Sigmoid colon (tissue), 7 donors: ENCODE measurements around the gene MACROD2. TPM values are rescaled to one million over a fixed set of nuclear protein-coding genes. Genes with fewer than 3 reads are reported as not detected.
"Not testable (repeated sequence)": the region's sequence is repeated elsewhere in the genome, so short reads cannot be mapped to it uniquely, and the experiment has no call there.

Experiments
- DNase-seq: peaks from one replicate; pipeline ENCODE4 v3.0.0-alpha.2; 2019
- H3K27ac ChIP-seq, 4 donors: fragments of 200-600 bp; sonication (generic); one replicate each; pipeline ENCODE4 v1.5.1; 2016 to 2019; ENCODE audit warnings: mild to moderate bottlenecking in 1 of 4
- H3K27me3 ChIP-seq, 3 donors: fragments of 200-600 bp; sonication (generic); one replicate each; pipeline ENCODE4 v1.5.1; 2019; ENCODE audit warnings: mild to moderate bottlenecking in 1 of 3
- H3K36me3 ChIP-seq, 4 donors: fragments of 200-600 bp; sonication (generic); one replicate each; pipeline ENCODE4 v1.5.1; 2016 to 2019
- H3K4me1 ChIP-seq, 4 donors: fragments of 200-600 bp; sonication (generic); one replicate each; pipeline ENCODE4 v1.5.1; 2017 to 2019
- H3K4me3 ChIP-seq, 4 donors: fragments of 200-600 bp; sonication (generic); one replicate each; pipeline ENCODE4 v1.5.1; 2017 to 2019; ENCODE audit warnings: mild to moderate bottlenecking in 2 of 4, moderate library complexity in 1 of 4
- H3K9me3 ChIP-seq, 4 donors: fragments of 200-600 bp in 3 of 4; sonication (generic) in 3 of 4; one replicate each; pipeline versions ENCODE4 v1.5.1 to v1.6.1; 2013 to 2019
- CTCF ChIP-seq, 4 experiments: fragments of 450-650 bp in 3 of 4; fragments of 200-600 bp in 1 of 4; IDR thresholded peaks; one replicate each; pipeline ENCODE4 v1.5.1; 2016 to 2019; ENCODE audit warnings: antibody characterized with exemption in 4 of 4, mild to moderate bottlenecking in 3 of 4, moderate library complexity in 2 of 4
- EP300 ChIP-seq, 4 donors: sonication (generic); formaldehyde crosslinking; IDR thresholded peaks; one replicate each; pipeline ENCODE4 v1.6.1; 2017; ENCODE audit warnings: antibody characterized with exemption in 4 of 4
- POLR2A ChIP-seq, 2 donors: fragments of 450-650 bp; IDR thresholded peaks; one replicate each; pipeline ENCODE4 v1.6.1; 2016; ENCODE audit warnings: antibody characterized with exemption in 2 of 2, mild to moderate bottlenecking in 2 of 2, moderate library complexity in 2 of 2
- POLR2AphosphoS5 ChIP-seq, 4 donors: sonication (generic); formaldehyde crosslinking; IDR thresholded peaks; one replicate each; pipeline ENCODE4 v1.6.1; 2017; ENCODE audit warnings: antibody characterized with exemption in 4 of 4
- WGBS, 2 donors: extraction: QIAGEN DNeasy Blood & Tissue Kit; methylation state at CpG; one replicate each; pipeline ENCODE4 v1.1.7; 2013; 5-methylcytosine and 5-hydroxymethylcytosine counted together
- intact Hi-C: fragments of 100-400 bp; cut with DNase I; formaldehyde crosslinking; loops from one replicate; pipeline ENCODE4 v1.15.1; 2023
- polyA plus RNA-seq, 3 donors: library from polyadenylated mRNA; stranded (reverse); fragments of 200-250 nt; gene quantifications; one replicate each; pipeline ENCODE4 v1.2.3, GENCODE V29; 2013
- total RNA-seq, 4 donors: library from RNA; depleted of rRNA; stranded (reverse); fragments of >200 nt; gene quantifications; one replicate each; pipeline ENCODE4 v1.1.0, GENCODE V29; 2016
- donor health status: healthy with polysubstance abuse.
- donor health status: Bipolar disorder and iron deficiency.
- donor health status: healthy.

Gene MACROD2
- total and polyA plus RNA-seq, 7 donors = 1.2 to 22.4 (median 5.8) TPM

- no peak for DNase-seq
- 72 to 75% methylated on average over 1 of the region's 1 CpG for WGBS, 2 donors
- peaks cover 0 to 12% (median 2%) of the 10 kb centered on the region in 4 donors for H3K4me1 ChIP-seq
- no peak for TF ChIP-seq POLR2A (IDR thresholded peaks at IDR 0.05)
- no peak for TF ChIP-seq EP300 (IDR thresholded peaks at IDR 0.05)
- TF ChIP-seq POLR2AphosphoS5 (IDR thresholded peaks at IDR 0.05) = no peak
- TF ChIP-seq CTCF (IDR thresholded peaks at IDR 0.05) = no peak
- intact Hi-C loops = no loop called here
- no peak overlapping the region for H3K27ac ChIP-seq
- no peak overlapping the region for H3K4me3 ChIP-seq
- no peaks in the 10 kb centered on the region for H3K36me3 ChIP-seq
- H3K27me3 ChIP-seq = no peaks in the 10 kb centered on the region
- no peaks in the 10 kb centered on the region for H3K9me3 ChIP-seq
These were observed 265.1 kb downstream of the MACROD2 start for GRCh38 chr20:14260367-14260766.

- H3K4me1 ChIP-seq = peaks cover 0 to 5% (median 0%) of the 10 kb centered on the region in 4 donors
- DNase-seq = no peak
- no peak overlapping the region for H3K4me3 ChIP-seq
- no peaks in the 10 kb centered on the region for H3K27me3 ChIP-seq
- TF ChIP-seq CTCF (IDR thresholded peaks at IDR 0.05) = peak in 1 of 4 experiments; percentile 17
- no peak for TF ChIP-seq POLR2A (IDR thresholded peaks at IDR 0.05)
- no peak overlapping the region for H3K27ac ChIP-seq
- intact Hi-C loops = no loop called here
- no peaks in the 10 kb centered on the region for H3K9me3 ChIP-seq
- no peaks in the 10 kb centered on the region for H3K36me3 ChIP-seq
These were observed 269.6 kb downstream of the MACROD2 start for GRCh38 chr20:14264869-14265268.

- intact Hi-C loops = no loop called here
These were observed 270.9 kb downstream of the MACROD2 start for GRCh38 chr20:14266246-14266645.

GRCh38 chr20:14270751-14271150 lies 275.4 kb downstream of the MACROD2 start:
- H3K4me1 ChIP-seq, H3K36me3 ChIP-seq, intact Hi-C loops, H3K27ac ChIP-seq, H3K9me3 ChIP-seq, H3K4me3 ChIP-seq, DNase-seq, H3K27me3 ChIP-seq: not testable (repeated sequence)
- 96% methylated on average over 9 of the region's 9 CpGs for WGBS, 2 donors

More at GRCh38 chr20:14266246-14266645, 270.9 kb downstream of the MACROD2 start:
- Histone ChIP-seq H3K4me1 (no peaks in the 10 kb centered on the region), H3K27me3 (no peaks in the 10 kb centered on the region), H3K27ac (no peak overlapping the region), H3K36me3 (no peaks in the 10 kb centered on the region), H3K9me3 (no peaks in the 10 kb centered on the region), H3K4me3 (no peak overlapping the region)
- TF ChIP-seq POLR2A (IDR thresholded peaks at IDR 0.05) (no peak), POLR2AphosphoS5 (IDR thresholded peaks at IDR 0.05) (no peak), CTCF (IDR thresholded peaks at IDR 0.05) (no peak), EP300 (IDR thresholded peaks at IDR 0.05) (no peak)
- no peak for DNase-seq

GRCh38 chr20:14282140-14282539 lies 286.8 kb downstream of the MACROD2 start:
- H3K4me3 ChIP-seq = no peak overlapping the region
- no peak for TF ChIP-seq CTCF (IDR thresholded peaks at IDR 0.05)
- H3K4me1 ChIP-seq = no peaks in the 10 kb centered on the region
- no peaks in the 10 kb centered on the region for H3K9me3 ChIP-seq
- no peak for DNase-seq
- no peak overlapping the region for H3K27ac ChIP-seq
- H3K36me3 ChIP-seq = no peaks in the 10 kb centered on the region
- intact Hi-C loops = no loop called here
- WGBS, 2 donors = 93% methylated on average over 4 of the region's 4 CpGs
- no peaks in the 10 kb centered on the region for H3K27me3 ChIP-seq
